ENCODE measurements around the gene FGA. TPM values are rescaled to one million over a fixed set of nuclear protein-coding genes. Genes with fewer than 3 reads are reported as not detected.

FGA gene
- total and polyA plus RNA-seq, 2 of the 8 experiments (the other 6 are each of a cell fraction or from before 2014, with no cell fraction given): not detected

- H2BK15ac ChIP-seq (ENCODE audit: low read length): no peak overlapping the region
- POLR2A ChIA-PET (ENCODE audit: partially characterized antibody): no interaction called here
- no peak overlapping the region for H3K23ac ChIP-seq (ENCODE audit: insufficient read length)
- H2AFZ ChIP-seq (ENCODE audit: low read length): no peak overlapping the region
- H3K4me1 ChIP-seq (replicated peaks in 1 of 4; ENCODE audit: control insufficient read depth in 3 of 4, insufficient read depth in 4 of 4, low read length in 3 of 4): no peaks in the 10 kb centered on the region
- H3K27me3 ChIP-seq (replicated peaks in 1 of 4; ENCODE audit: control insufficient read depth in 3 of 4, extremely low read depth in 1 of 4, insufficient read depth in 3 of 4, low read length in 3 of 4): peaks cover 0 to 1% (median 0%) of the 10 kb centered on the region in 4 experiments; a peak in 1 of 7 replicates
- no peaks in the 10 kb centered on the region for H3K79me1 ChIP-seq (ENCODE audit: low read depth, low read length)
- WGBS, 2 experiments (ENCODE audit: extremely low coverage in 1 of 2, insufficient coverage in 1 of 2, insufficient read length in 1 of 2, insufficient replicate concordance in 2 of 2, low coverage in 1 of 2, low lambda C conversion rate in 2 of 2, missing lambda C conversion rate in 1 of 2): 94% methylated on average over 1 of the region's 1 CpG; no CpG with 5 or more reads in 1 of the 2 experiments
- no peak overlapping the region for H3K18ac ChIP-seq (ENCODE audit: extremely low read depth, low read length)
- H4K91ac ChIP-seq (replicated peaks; ENCODE audit: insufficient read length, low read length): no peak overlapping the region
- no peaks in the 10 kb centered on the region; the same call in 1 of the 2 replicates for H3K23me2 ChIP-seq (ENCODE audit: low read depth, low read length)
- H3K36me3 ChIP-seq (ENCODE audit: control insufficient read depth in 2 of 4, insufficient read depth in 4 of 4, low read length in 3 of 4): no peaks in the 10 kb centered on the region
- no peaks in the 10 kb centered on the region for H3K79me2 ChIP-seq (ENCODE audit: control insufficient read depth in 1 of 2, insufficient read depth in 2 of 2, low read length in 2 of 2)
- no peak overlapping the region for H4K5ac ChIP-seq (ENCODE audit: insufficient read length, low read depth, low read length)
- no peak overlapping the region for H2BK120ac ChIP-seq (replicated peaks; ENCODE audit: low read depth, low read length)
- no peaks in the 10 kb centered on the region for H4K20me1 ChIP-seq (replicated peaks in 1 of 2; ENCODE audit: control insufficient read depth in 1 of 2, insufficient read depth in 2 of 2, low read length in 2 of 2)
- no peak overlapping the region for H3K27ac ChIP-seq (ENCODE audit: low read depth, low read length)
- H2BK5ac ChIP-seq (ENCODE audit: low read depth, low read length): no peak overlapping the region
- CTCF ChIA-PET (ENCODE audit: partially characterized antibody): interaction anchor here (0.8 to 5.3 kb wide), 5 partner anchors 7 to 62 kb away, joined by 3 to 49 read pairs (median 13); no protein-coding TSS in a partner anchor
- H3K4me3 ChIP-seq (ENCODE audit: extremely low read depth in 1 of 4, insufficient read depth in 2 of 4, low read depth in 3 of 4, low read length in 4 of 4): no peak overlapping the region
- H2AK5ac ChIP-seq (ENCODE audit: low read depth, low read length): no peak overlapping the region
- no peak overlapping the region for H2BK20ac ChIP-seq (ENCODE audit: low read length)
- no peaks in the 10 kb centered on the region for H3K9me3 ChIP-seq (ENCODE audit: insufficient read depth in 2 of 2, low read depth in 1 of 2, low read length in 1 of 2)
- DNase-seq (ENCODE audit: low read depth in 1 of 2, low spot score in 2 of 2) (no peak), FAIRE-seq (no peak)
- H3K56ac ChIP-seq (replicated peaks; ENCODE audit: insufficient read length, low read depth, low read length): no peak overlapping the region
- H4K8ac ChIP-seq (ENCODE audit: extremely low read depth, insufficient read depth, low read length): no peak overlapping the region
- no peak overlapping the region for H3K9ac ChIP-seq (replicated peaks in 1 of 4; ENCODE audit: extremely low read depth in 1 of 4, low read depth in 3 of 4, low read length in 3 of 4)
- no peak overlapping the region for H3K4ac ChIP-seq (replicated peaks; ENCODE audit: insufficient read length, low read depth, low read length)
- no peak overlapping the region for H2BK12ac ChIP-seq (ENCODE audit: low read depth, low read length)
- H3K4me2 ChIP-seq (ENCODE audit: insufficient read depth in 1 of 2, low read depth in 2 of 2, low read length in 2 of 2): no peak overlapping the region
- H3K14ac ChIP-seq (ENCODE audit: insufficient read length): no peak overlapping the region
- TF ChIP-seq RAD21 (IDR thresholded peaks at IDR 0.05 in 1 of 2, conservative IDR thresholded peaks at IDR 0.05 in 1 of 2; ENCODE audit: low read depth in 2 of 2, low read length in 2 of 2) (no peak), ATF3 (IDR thresholded peaks at IDR 0.05; ENCODE audit: insufficient read depth, low read depth, low read length) (no peak), JUND (IDR thresholded peaks at IDR 0.05; ENCODE audit: low read length) (no peak), HDAC2 (IDR thresholded peaks at IDR 0.05; ENCODE audit: borderline replicate concordance in 1 of 2, low read depth in 2 of 2, low read length in 2 of 2) (no peak), SIN3A (conservative IDR thresholded peaks at IDR 0.05 in 1 of 2, IDR thresholded peaks at IDR 0.05 in 1 of 2; ENCODE audit: low read depth in 1 of 2, low read length in 2 of 2) (no peak), CREB1 (IDR thresholded peaks at IDR 0.05) (no peak), EZH2 (IDR thresholded peaks at IDR 0.05; ENCODE audit: low read depth, low read length, severe bottlenecking) (no peak), POU5F1 (IDR thresholded peaks at IDR 0.05; ENCODE audit: low read depth, low read length) (no peak), NANOG (IDR thresholded peaks at IDR 0.05; ENCODE audit: insufficient read depth, low read depth, low read length, poor library complexity, severe bottlenecking) (no peak), CTCF (IDR thresholded peaks at IDR 0.05; ENCODE audit: control extremely low read depth in 1 of 3, insufficient read depth in 1 of 3, low read depth in 1 of 3, low read length in 3 of 3) (no peak)
These were observed 24.7 kb upstream of the FGA start for GRCh38 chr4:154615211-154615610.

All from H1 (cell line).